IPS-18c (cell line): ENCODE data around the gene TEAD1.

Experiments used
- H3K4me3 ChIP-seq: 2 replicates; pipeline ENCODE4 v1.7.0; 2013; ENCODE audit warnings: low read depth, mild to moderate bottlenecking, low read length, moderate library complexity; ENCODE audit not compliant: insufficient read depth
- H3K9me3 ChIP-seq: one replicate; pipeline ENCODE4 v1.6.1; 2013; ENCODE audit warnings: mild to moderate bottlenecking, low read length, moderate library complexity; ENCODE audit not compliant: control insufficient read depth, insufficient read depth

TEAD1 gene

GRCh38 chr11:12761029-12761428 lies 86.8 kb downstream of the TEAD1 start:
- Histone ChIP-seq H3K4me3 (no peak overlapping the region), H3K9me3 (no peaks in the 10 kb centered on the region)

GRCh38 chr11:12762278-12762677 lies 88.1 kb downstream of the TEAD1 start:
- H3K4me3 ChIP-seq = no peak overlapping the region
- H3K9me3 ChIP-seq = no peaks in the 10 kb centered on the region

- Histone ChIP-seq H3K4me3 (no peak overlapping the region), H3K9me3 (no peaks in the 10 kb centered on the region)
Measured at GRCh38 chr11:12762696-12763324, 88.6 kb downstream of the TEAD1 start.

GRCh38 chr11:12764187-12764914 lies 90.1 kb downstream of the TEAD1 start:
- Histone ChIP-seq H3K4me3 (no peak overlapping the region), H3K9me3 (no peaks in the 10 kb centered on the region)

- no peaks in the 10 kb centered on the region for H3K9me3 ChIP-seq
- H3K4me3 ChIP-seq = no peak overlapping the region
Measured at GRCh38 chr11:12765428-12765827, 91.2 kb downstream of the TEAD1 start.

- Histone ChIP-seq H3K4me3 (no peak overlapping the region), H3K9me3 (no peaks in the 10 kb centered on the region)
Measured at GRCh38 chr11:12767027-12767426, 92.8 kb downstream of the TEAD1 start.

- no peak overlapping the region for H3K4me3 ChIP-seq
- no peaks in the 10 kb centered on the region for H3K9me3 ChIP-seq
Measured at GRCh38 chr11:12767577-12767976, 93.4 kb downstream of the TEAD1 start.

- Histone ChIP-seq H3K4me3 (no peak overlapping the region), H3K9me3 (no peaks in the 10 kb centered on the region)
Measured at GRCh38 chr11:12768726-12769673, 94.8 kb downstream of the TEAD1 start.

GRCh38 chr11:12769834-12770345 lies 95.7 kb downstream of the TEAD1 start:
- H3K9me3 ChIP-seq = no peaks in the 10 kb centered on the region
- no peak overlapping the region for H3K4me3 ChIP-seq

GRCh38 chr11:12770435-12770834 lies 96.2 kb downstream of the TEAD1 start:
- no peak overlapping the region for H3K4me3 ChIP-seq
- H3K9me3 ChIP-seq = no peaks in the 10 kb centered on the region

- no peak overlapping the region for H3K4me3 ChIP-seq
Measured at GRCh38 chr11:12770966-12771597, 96.9 kb downstream of the TEAD1 start.

GRCh38 chr11:12771875-12772274 lies 97.7 kb downstream of the TEAD1 start:
- H3K9me3 ChIP-seq = no peaks in the 10 kb centered on the region
- no peak overlapping the region for H3K4me3 ChIP-seq

More at GRCh38 chr11:12770966-12771597, 96.9 kb downstream of the TEAD1 start:
- no peaks in the 10 kb centered on the region for H3K9me3 ChIP-seq

- H3K4me3 ChIP-seq = no peak overlapping the region
- H3K9me3 ChIP-seq = no peaks in the 10 kb centered on the region
Measured at GRCh38 chr11:12772324-12772723, 98.1 kb downstream of the TEAD1 start.

GRCh38 chr11:12773591-12773990 lies 99.4 kb downstream of the TEAD1 start:
- H3K9me3 ChIP-seq = no peaks in the 10 kb centered on the region

GRCh38 chr11:12775955-12776354 lies 101.7 kb downstream of the TEAD1 start:
- Histone ChIP-seq H3K9me3 (no peaks in the 10 kb centered on the region), H3K4me3 (no peak overlapping the region)

More at GRCh38 chr11:12773591-12773990, 99.4 kb downstream of the TEAD1 start:
- H3K4me3 ChIP-seq = no peak overlapping the region

- H3K9me3 ChIP-seq = no peaks in the 10 kb centered on the region
- H3K4me3 ChIP-seq = no peak overlapping the region
Measured at GRCh38 chr11:12777208-12777874, 103.1 kb downstream of the TEAD1 start.
